DOHH2 (cell line): Measurements from ENCODE around the gene SMC3.

Experiments
- H3F3A ChIP-seq: fragments of 200-600 bp; sonication (generic), shearing (Covaris generic); 2 replicates; pipeline ENCODE4 v1.6.0; 2016; ENCODE audit warnings: antibody characterized with exemption, mild to moderate bottlenecking; ENCODE audit not compliant: control insufficient read depth, insufficient read depth
- H3K27ac ChIP-seq: fragments of 200-600 bp; sonication (generic); 2 replicates; pipeline ENCODE4 v1.5.1; 2014; ENCODE audit warnings: low read depth, mild to moderate bottlenecking, low read length, moderate library complexity
- H3K27me3 ChIP-seq: fragments of 200-600 bp; sonication (generic); 2 replicates; pipeline ENCODE4 v1.6.1; 2014; ENCODE audit warnings: mild to moderate bottlenecking, low read length, mixed read lengths; ENCODE audit not compliant: control insufficient read depth
- H3K36me3 ChIP-seq: fragments of 200-600 bp; sonication (generic); 2 replicates; pipeline ENCODE4 v1.6.1; 2014; ENCODE audit warnings: mild to moderate bottlenecking, low read length, moderate library complexity, mixed read lengths; ENCODE audit not compliant: control insufficient read depth
- H3K4me1 ChIP-seq: fragments of 200-600 bp; sonication (generic); 2 replicates; pipeline ENCODE4 v1.6.1; 2014; ENCODE audit warnings: mild to moderate bottlenecking, low read length, mixed read lengths; ENCODE audit not compliant: control insufficient read depth
- H3K4me2 ChIP-seq: fragments of 200-600 bp; sonication (generic); 2 replicates; pipeline ENCODE4 v1.6.0; 2014; ENCODE audit warnings: mild to moderate bottlenecking, low read length, moderate library complexity
- H3K4me3 ChIP-seq: fragments of 200-600 bp; sonication (generic); 2 replicates; pipeline ENCODE4 v1.5.1; 2014; ENCODE audit warnings: mild to moderate bottlenecking, low read length, mixed read lengths
- H3K79me2 ChIP-seq: fragments of 200-600 bp; sonication (generic); 2 replicates; pipeline ENCODE4 v1.6.1; 2014; ENCODE audit warnings: mild to moderate bottlenecking, low read length, mixed read lengths; ENCODE audit not compliant: control insufficient read depth
- H3K9me2 ChIP-seq: fragments of 200-600 bp; sonication (generic); replicated peaks from 2 replicates; pipeline ENCODE4 v1.6.1; 2014; ENCODE audit warnings: mild to moderate bottlenecking, low read length, mixed read lengths; ENCODE audit not compliant: control insufficient read depth
- H3K9me3 ChIP-seq: fragments of 200-600 bp; sonication (generic); 2 replicates; pipeline ENCODE4 v1.6.1; 2014; ENCODE audit warnings: antibody characterized with exemption, low read length, mixed read lengths; ENCODE audit not compliant: control insufficient read depth, insufficient read depth
- H4K20me1 ChIP-seq: fragments of 200-600 bp; sonication (generic); 2 replicates; pipeline ENCODE4 v1.6.0; 2014; ENCODE audit warnings: low read depth, mild to moderate bottlenecking, antibody characterized with exemption, low read length, moderate library complexity; ENCODE audit not compliant: control insufficient read depth, insufficient read depth
- CTCF ChIP-seq: fragments of 200-600 bp; sonication (generic); IDR thresholded peaks from one replicate; pipeline ENCODE4 v1.5.1; 2014; ENCODE audit warnings: antibody characterized with exemption, mild to moderate bottlenecking, low read depth, low read length; ENCODE audit not compliant: poor library complexity, severe bottlenecking
- EZH2phosphoT487 ChIP-seq: fragments of 200-600 bp; sonication (generic); IDR thresholded peaks from 2 replicates; pipeline ENCODE4 v1.6.1; 2017; ENCODE audit warnings: borderline replicate concordance, mild to moderate bottlenecking, antibody characterized with exemption, low read length, moderate library complexity, mixed read lengths

Gene SMC3

GRCh38 chr10:110567201-110568054 is at the start of gene SMC3:
SMC3 (plus strand) TSS chr10:110567695; CDS start chr10:110567817, 122 bp downstream.
- H3K79me2 ChIP-seq = peaks cover 55% of the 10 kb centered on the region
- H3K9me3 ChIP-seq = no peaks in the 10 kb centered on the region
- no peaks in the 10 kb centered on the region for H3K9me2 ChIP-seq
- H3K4me3 ChIP-seq = peak within 1 kb of the TSS; percentile 82
- TF ChIP-seq EZH2phosphoT487 = no peak
- TF ChIP-seq CTCF = no peak
- peak within 1 kb of the TSS; percentile 62 for H3K27ac ChIP-seq
- H4K20me1 ChIP-seq = peaks cover 23% of the 10 kb centered on the region; the same call in 1 of the 2 replicates
- H3F3A ChIP-seq = peaks cover 3% of the 10 kb centered on the region; the same call in 1 of the 2 replicates
- peaks cover 45% of the 10 kb centered on the region for H3K36me3 ChIP-seq
- peak within 1 kb of the TSS; percentile 81 for H3K4me2 ChIP-seq
- H3K27me3 ChIP-seq = no peaks in the 10 kb centered on the region
- H3K4me1 ChIP-seq = peaks cover 56% of the 10 kb centered on the region

- H3K4me2 ChIP-seq = no peak overlapping the region
Measured at GRCh38 chr10:110522365-110522988, 45.0 kb upstream of the SMC3 start.

DNA sequence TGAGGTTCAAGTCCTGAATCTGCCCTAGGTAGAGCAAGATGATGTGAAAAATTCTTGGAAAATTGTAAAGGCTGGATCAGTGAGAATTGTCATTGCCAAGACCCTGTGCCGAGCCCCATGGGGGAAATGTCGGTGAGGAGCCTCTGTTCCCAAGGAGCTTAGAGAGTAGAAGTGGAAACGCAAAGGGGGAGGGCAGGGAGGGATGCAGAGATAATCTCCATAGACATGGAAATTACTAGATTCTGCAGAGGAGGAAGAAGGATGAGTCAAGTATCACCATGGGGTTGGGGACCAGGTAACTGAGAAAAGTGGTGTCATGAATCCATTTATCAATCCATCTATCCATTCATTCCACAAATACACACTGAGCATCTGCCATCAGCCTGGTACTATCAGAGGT is 43.8 kb upstream of the SMC3 start:
- no peaks in the 10 kb centered on the region for H3K9me2 ChIP-seq
- H3K4me1 ChIP-seq = peaks cover under 1% of the 10 kb centered on the region; the same call in 1 of the 2 replicates
- no peak overlapping the region for H3K4me2 ChIP-seq
- no peaks in the 10 kb centered on the region for H3F3A ChIP-seq
- no peak overlapping the region for H3K27ac ChIP-seq
- TF ChIP-seq EZH2phosphoT487 = no peak
- TF ChIP-seq CTCF = no peak
- H4K20me1 ChIP-seq = no peaks in the 10 kb centered on the region
- H3K27me3 ChIP-seq = peaks cover 45% of the 10 kb centered on the region
- H3K79me2 ChIP-seq = no peaks in the 10 kb centered on the region
- H3K9me3 ChIP-seq = no peaks in the 10 kb centered on the region
- no peak overlapping the region for H3K4me3 ChIP-seq
- no peaks in the 10 kb centered on the region for H3K36me3 ChIP-seq

More at GRCh38 chr10:110522365-110522988, 45.0 kb upstream of the SMC3 start:
- Histone ChIP-seq H3K27me3 (peaks cover 45% of the 10 kb centered on the region), H3K4me3 (no peak overlapping the region), H3K9me2 (no peaks in the 10 kb centered on the region), H3K36me3 (no peaks in the 10 kb centered on the region), H3F3A (no peaks in the 10 kb centered on the region), H3K4me1 (no peaks in the 10 kb centered on the region), H3K27ac (no peak overlapping the region), H3K79me2 (no peaks in the 10 kb centered on the region), H3K9me3 (no peaks in the 10 kb centered on the region), H4K20me1 (no peaks in the 10 kb centered on the region)
- TF ChIP-seq EZH2phosphoT487 (no peak), CTCF (no peak)
